NT2/D1 (cell line): Measurements from ENCODE around the gene LARP4.
"Not testable (repeated sequence)": the region's sequence is repeated elsewhere in the genome, so short reads cannot be mapped to it uniquely, and the experiment has no call there.

ENCODE experiments used
- DNase-seq: peaks from one replicate; pipeline ENCODE4 v3.0.0-alpha.2; 2011; ENCODE audit warnings: low read depth, low spot score
- H3K27me3 ChIP-seq: 2 replicates; pipeline ENCODE4 v1.6.0; 2011; ENCODE audit warnings: mild to moderate bottlenecking; ENCODE audit not compliant: insufficient read length, insufficient read depth
- H3K36me3 ChIP-seq: 2 replicates; pipeline ENCODE4 v1.6.1; 2011; ENCODE audit warnings: mild to moderate bottlenecking, low read length, mixed read lengths; ENCODE audit not compliant: insufficient read depth, insufficient read length
- H3K4me1 ChIP-seq: 2 replicates; pipeline ENCODE4 v1.5.1; 2011; ENCODE audit not compliant: insufficient read depth, insufficient read length
- H3K4me3 ChIP-seq: 2 replicates; pipeline ENCODE4 v1.5.1; 2011; ENCODE audit warnings: low read depth; ENCODE audit not compliant: insufficient read length
- H3K9ac ChIP-seq: 2 replicates; pipeline ENCODE4 v1.6.0; 2011; ENCODE audit warnings: low read depth; ENCODE audit not compliant: insufficient read length
- H3K9me3 ChIP-seq: 2 replicates; pipeline ENCODE4 v1.5.1; 2011; ENCODE audit warnings: mild to moderate bottlenecking, low read length; ENCODE audit not compliant: insufficient read depth
- SUZ12 ChIP-seq: IDR thresholded peaks from 2 replicates; pipeline ENCODE4 v1.6.1; 2011; ENCODE audit not compliant: insufficient read length, insufficient read depth; ENCODE audit errors: extremely low read depth
- YY1 ChIP-seq: IDR thresholded peaks from 2 replicates; pipeline ENCODE4 v1.6.1; 2011; ENCODE audit not compliant: insufficient read length, insufficient read depth
- ZNF274 ChIP-seq: IDR thresholded peaks from 2 replicates; pipeline ENCODE4 v1.6.1; 2011; ENCODE audit warnings: mild to moderate bottlenecking, low read depth, low read length

Gene LARP4

DNA sequence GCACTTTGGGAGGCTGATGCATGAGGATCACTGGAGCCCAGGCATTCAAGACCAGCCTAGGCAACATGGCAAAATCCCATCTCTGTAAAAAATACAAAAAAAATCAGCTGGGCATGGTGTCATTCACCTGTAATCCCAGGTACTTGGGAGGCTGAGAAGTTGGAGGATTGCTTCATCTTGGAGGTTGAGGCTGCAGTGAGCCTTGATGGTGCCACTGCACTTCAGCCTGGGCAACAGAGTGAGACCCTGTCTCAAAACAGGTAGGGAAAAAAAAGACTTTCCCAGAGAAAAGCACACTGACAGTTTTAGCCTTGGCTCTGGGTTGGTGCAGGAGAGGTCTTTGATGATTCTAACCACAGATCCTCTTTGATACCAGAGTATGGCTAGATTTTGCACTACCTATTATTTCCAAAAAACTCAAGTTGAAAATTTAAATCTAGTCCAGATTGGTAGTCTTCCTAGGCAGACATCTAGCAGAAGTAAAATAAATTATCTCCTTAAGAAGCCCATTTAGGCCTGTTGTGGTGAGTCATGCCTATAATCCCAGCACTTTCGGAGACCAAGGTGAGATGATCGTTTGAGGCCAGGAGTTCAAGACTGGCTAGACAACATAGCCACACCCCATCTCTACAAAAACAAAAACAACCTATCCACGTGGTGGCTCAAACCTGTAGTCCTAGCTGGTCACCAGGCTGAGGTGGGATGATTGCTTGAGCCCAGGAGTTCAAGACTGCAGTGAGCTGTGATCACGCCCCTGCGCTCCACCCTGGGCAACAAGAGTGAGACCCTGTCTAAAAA is 18.6 kb downstream of the LARP4 start:
- Histone ChIP-seq H3K4me1 (peaks cover 5% of the 10 kb centered on the region), H3K27me3 (no peaks in the 10 kb centered on the region), H3K9me3 (no peaks in the 10 kb centered on the region), H3K9ac (no peak overlapping the region), H3K36me3 (peaks cover 47% of the 10 kb centered on the region), H3K4me3 (no peak overlapping the region)
- no peak for DNase-seq
- TF ChIP-seq YY1 (no peak), SUZ12 (no peak), ZNF274 (no peak)

DNA sequence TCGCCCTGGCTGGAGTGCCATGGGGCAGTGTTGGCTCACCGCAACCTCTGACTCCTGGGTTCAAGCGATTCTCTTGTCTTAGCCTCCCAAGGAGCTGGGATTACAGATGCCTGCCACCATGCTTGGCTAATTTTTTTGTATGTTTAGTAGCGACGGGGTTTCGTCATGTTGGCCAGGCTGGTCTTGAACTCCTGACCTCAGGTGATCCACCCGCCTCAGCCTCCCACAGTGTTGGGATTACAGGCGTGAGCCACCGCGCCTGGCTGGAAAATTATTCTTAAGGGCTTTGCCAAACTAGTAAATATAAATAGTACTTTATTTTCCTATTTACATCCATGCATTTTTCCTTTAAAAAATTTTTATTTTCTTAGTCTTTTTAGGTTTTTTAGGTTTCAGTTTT is 22.2 kb downstream of the LARP4 start:
- H3K9me3 ChIP-seq = not testable (repeated sequence)
- H3K36me3 ChIP-seq = peaks cover 35% of the 10 kb centered on the region

DNA sequence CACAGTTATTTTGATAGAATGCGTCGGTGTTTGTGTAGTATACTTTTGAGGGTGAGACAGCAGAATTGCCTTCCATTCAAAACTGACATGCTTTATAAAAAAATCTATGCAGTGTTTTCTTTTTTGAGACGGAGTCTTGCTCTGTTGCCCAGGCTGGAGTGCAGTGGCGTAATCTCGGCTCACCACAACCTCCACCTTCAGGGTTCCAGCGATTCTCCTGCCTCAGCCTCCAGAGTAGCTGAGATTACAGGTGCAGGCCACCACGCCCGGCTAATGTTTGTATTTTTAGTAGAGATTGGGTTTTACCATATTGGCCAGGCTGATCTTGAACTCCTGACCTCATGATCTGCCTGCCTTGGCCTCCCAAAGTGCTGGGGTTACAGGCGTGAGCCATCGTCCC is 22.7 kb downstream of the LARP4 start:
- H3K4me1 ChIP-seq, H3K27me3 ChIP-seq, H3K9me3 ChIP-seq, DNase-seq, H3K4me3 ChIP-seq, H3K9ac ChIP-seq: not testable (repeated sequence)
- H3K36me3 ChIP-seq = peaks cover 40% of the 10 kb centered on the region

More for the DNA sequence above, 22.2 kb downstream of the LARP4 start:
- not testable (repeated sequence) for H3K9ac ChIP-seq, DNase-seq, H3K27me3 ChIP-seq, H3K4me1 ChIP-seq, H3K4me3 ChIP-seq

DNA sequence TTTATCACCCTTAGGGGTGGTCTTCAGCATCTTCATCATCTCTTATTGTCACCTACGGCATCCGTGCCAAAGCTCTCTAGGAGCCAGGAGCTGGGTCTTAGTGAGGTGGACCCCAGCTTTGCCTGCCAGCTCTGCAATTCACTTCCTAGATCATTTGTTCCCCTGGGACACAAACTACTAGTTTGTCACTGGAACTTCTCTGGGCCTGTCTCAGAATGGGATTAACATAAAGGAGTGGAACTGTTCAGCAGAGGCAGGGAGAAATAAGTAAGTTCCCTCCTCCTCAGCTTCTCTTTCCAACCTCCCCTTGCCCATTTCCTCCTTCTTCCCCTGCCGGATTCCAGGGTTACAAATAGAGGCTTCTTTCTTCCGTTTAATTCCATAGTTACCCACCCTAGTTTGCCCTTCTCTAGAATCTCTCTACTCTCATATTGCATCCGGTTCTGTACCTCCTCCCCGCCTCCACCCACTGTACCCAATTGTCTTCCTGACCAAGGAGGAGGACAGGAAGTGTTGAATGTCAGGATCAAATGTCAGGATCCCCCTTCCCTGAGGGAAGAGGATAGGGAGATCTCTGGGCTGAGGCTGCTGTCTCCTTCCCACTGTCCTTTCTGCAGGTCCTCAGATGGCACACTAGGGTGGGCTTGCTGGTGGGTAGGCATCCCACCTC is 25.0 kb downstream of the LARP4 start:
- peak; percentile 5 for DNase-seq
- peaks cover 53% of the 10 kb centered on the region for H3K36me3 ChIP-seq
- no peak overlapping the region for H3K4me3 ChIP-seq

DNA sequence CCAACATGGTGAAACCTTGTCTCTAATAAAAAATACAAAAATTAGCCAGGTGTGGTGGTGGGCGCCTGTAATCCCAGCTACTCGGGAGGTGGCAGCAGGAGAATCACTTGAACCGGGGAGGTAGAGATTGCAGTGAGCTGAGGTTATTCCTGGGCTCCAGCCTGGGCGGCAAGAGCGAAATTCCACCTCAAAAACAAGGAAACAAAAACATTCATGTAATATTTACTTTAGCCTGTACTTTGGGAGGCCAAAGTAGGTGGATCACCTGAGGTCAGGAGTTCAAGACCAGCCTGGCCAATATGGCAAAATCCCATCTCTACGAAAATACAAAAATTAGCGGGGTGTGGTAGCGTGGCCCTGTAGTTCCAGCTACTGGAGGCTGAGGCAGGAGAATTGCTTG is 31.0 kb downstream of the LARP4 start:
- not testable (repeated sequence) for H3K9me3 ChIP-seq, DNase-seq, H3K27me3 ChIP-seq, H3K9ac ChIP-seq, H3K4me1 ChIP-seq, H3K4me3 ChIP-seq
- peaks cover 96% of the 10 kb centered on the region for H3K36me3 ChIP-seq

More for the DNA sequence above, 25.0 kb downstream of the LARP4 start:
- Histone ChIP-seq H3K27me3 (no peaks in the 10 kb centered on the region), H3K4me1 (no peaks in the 10 kb centered on the region), H3K9me3 (no peaks in the 10 kb centered on the region), H3K9ac (no peak overlapping the region)
- no peak for TF ChIP-seq SUZ12
- TF ChIP-seq ZNF274 = no peak
- no peak for TF ChIP-seq YY1

DNA sequence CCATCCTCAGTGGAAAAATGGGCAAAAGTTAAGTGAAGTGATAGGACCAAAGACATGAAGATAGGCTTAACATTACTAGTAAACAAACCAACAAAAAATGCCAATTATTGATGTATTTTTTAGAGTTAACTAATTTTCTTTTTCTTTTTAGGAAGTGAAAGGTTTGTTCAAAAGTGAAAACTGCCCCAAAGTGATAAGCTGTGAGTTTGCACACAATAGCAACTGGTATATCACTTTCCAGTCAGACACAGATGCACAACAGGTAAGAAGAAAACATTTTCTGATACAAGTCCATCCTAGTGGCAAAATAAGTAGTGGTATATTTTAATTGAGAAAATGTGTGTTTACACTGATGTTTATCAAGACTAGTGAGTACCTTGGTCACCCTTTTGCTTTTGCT is 39.6 kb downstream of the LARP4 start:
- TF ChIP-seq YY1 (no peak), SUZ12 (no peak), ZNF274 (no peak)

DNA sequence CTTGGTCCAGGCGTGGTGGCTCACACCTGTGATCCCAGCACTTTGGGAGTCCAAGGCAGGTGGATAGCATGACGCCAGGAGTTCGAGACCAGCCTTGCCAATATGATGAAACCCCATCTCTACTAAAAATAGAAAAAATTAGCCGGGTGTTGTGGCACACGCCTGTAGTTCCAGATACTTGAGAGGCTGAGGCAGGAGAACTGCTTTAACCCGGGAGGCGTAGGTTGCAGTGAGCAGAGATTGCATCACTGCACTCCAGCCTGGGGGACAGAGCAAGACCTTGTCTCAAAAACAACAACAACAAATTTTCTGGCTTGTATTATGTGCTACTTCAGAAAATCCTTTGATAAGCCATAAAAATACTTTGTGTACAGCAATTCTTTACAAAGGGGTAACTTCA is 41.1 kb downstream of the LARP4 start:
- H3K4me1 ChIP-seq = no peaks in the 10 kb centered on the region
- H3K4me3 ChIP-seq = no peak overlapping the region
- TF ChIP-seq YY1 (no peak), SUZ12 (no peak), ZNF274 (no peak)
- no peaks in the 10 kb centered on the region for H3K27me3 ChIP-seq
- H3K9ac ChIP-seq = no peak overlapping the region
- H3K9me3 ChIP-seq = no peaks in the 10 kb centered on the region
- DNase-seq = no peak
- H3K36me3 ChIP-seq = peaks cover 86% of the 10 kb centered on the region

More for the DNA sequence above, 39.6 kb downstream of the LARP4 start:
- no peak for DNase-seq
- H3K4me1 ChIP-seq = no peaks in the 10 kb centered on the region
- H3K36me3 ChIP-seq = peaks cover 96% of the 10 kb centered on the region
- H3K27me3 ChIP-seq = no peaks in the 10 kb centered on the region
- no peaks in the 10 kb centered on the region for H3K9me3 ChIP-seq
- no peak overlapping the region for H3K4me3 ChIP-seq
- no peak overlapping the region for H3K9ac ChIP-seq
